GM18519 (cell line): ENCODE data around the gene ZNF396.

Source experiments
- ATAC-seq: cut with Tn5 transposase; IDR thresholded peaks from one replicate; pipeline ENCODE4 v1.9.1; 2021; ENCODE audit warnings: mild to moderate bottlenecking, moderate library complexity; ENCODE audit not compliant: unreplicated experiment, low FRiP score

The ZNF396 gene

DNA sequence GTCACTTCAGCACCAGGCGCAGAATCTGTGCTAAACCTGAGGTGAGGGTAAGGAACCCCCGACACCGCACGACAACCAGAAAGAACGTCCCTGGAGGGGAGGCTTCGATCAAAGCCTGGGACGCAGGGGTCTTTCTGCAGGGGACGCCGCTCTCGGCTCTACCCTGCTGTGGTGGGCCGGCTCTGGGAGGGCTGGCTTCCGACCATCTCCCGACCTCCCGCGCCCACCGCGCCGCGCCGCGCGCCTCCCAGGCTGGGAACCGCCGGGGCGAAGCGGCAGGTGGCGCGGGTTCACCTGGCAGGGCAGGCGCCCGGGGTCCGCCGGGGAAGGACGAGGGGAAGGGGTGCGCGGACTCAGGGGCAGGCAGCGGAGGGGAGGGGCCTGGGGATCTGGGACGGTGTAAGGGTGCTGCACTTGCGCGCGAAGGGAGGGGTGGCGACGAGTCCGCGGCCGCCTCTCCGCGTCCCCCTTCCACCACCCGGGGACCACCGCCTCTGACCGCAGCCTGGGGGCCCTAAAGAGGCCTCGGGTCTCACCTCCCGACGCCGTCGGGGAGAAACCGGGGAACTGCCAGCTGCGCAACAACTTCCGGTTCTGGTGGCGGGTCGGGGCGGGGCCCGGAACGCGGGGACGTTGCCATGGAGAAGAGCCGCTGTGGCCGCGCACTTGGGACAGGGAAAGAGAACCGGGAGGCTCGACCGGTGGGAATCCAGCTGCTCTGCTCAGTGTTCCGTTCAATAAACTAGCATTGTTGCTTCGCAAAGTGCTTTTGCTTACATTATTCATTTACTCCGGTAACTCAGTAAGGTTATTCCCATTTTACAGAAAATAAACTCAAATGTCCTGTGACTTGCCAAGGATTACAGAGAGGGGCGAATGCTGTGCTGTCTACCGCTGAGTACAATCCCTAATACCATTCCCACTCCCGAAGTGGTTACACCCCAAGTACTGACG is at the start of gene ZNF396:
ZNF396 (minus strand) TSS at position 596 of the 954 bp plus-strand sequence. CDS start 3,045 bp downstream, outside the sequence.
- ATAC-seq: peak; percentile 51

GRCh38 chr18:35426786-35427185 is 49.6 kb upstream of the ZNF396 start:
- no peak for ATAC-seq

DNA sequence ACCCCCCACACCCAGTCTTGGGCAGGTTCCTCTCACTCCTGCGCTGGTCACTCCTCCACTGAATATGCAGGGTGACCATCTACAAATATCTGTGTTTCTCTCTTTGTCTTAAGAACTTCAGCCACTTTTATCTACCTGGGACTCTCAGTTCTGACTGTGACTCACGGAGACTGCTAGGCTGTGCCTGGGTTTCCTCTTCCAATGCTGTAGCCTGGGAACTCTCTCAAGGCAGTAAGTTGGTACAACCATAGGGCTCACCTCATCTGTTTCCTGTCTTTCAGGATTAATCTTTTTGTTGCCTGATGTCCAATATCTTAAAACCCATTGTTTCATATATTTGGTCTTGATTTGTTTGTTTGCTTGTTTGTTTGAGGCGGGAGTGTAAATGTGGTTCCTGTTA is 47.2 kb upstream of the ZNF396 start:
- no peak for ATAC-seq

GRCh38 chr18:35422237-35422636 is 45.1 kb upstream of the ZNF396 start:
- no peak for ATAC-seq

DNA sequence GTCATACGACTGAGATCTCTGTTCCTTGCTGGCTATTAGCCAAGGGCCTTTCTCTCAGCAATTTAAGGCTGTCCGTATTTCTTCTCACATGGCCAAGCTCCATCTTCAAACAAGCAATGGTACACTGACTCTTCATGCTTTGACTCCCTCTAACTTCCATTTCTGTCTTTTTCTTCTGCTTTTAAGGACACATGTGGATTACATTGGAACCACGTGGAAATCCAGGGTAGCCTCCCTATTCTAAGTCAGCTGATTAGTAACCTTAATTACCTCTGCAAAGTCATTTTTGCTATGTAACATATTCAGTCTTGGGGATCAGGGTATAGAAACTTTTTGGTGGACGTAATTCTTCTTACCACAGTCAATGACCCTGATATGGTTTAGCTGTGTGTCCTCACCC is 41.5 kb upstream of the ZNF396 start:
- ATAC-seq: no peak

GRCh38 chr18:35417223-35417622 is 40.1 kb upstream of the ZNF396 start:
- no peak for ATAC-seq

DNA sequence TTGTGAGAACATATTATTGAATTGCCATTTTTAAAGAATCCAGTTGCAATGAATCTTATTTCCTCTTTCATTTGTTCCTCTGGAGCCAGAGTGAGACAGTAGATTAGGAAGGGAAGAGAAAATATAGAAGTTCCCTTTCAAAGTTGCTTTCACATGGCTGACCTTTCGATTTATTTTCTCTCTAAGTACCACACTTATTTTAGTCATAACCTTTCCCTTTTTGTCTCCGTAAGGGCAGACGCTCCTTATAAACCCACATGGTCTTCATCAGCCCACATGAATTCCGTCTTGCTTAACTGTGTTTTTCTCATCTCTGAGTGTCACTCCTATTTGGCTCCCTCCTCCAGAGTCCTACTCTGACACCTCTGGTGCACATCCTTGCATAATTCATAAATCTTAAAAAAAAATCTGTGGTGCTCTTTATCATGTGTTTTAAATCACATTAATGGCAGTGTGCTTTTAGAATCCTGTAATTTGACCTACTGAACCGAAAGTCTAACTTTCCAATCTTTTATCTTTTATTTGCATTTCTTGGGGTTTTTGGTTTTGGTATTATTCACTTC is 38.5 kb upstream of the ZNF396 start:
- peak; percentile 43 for ATAC-seq

DNA sequence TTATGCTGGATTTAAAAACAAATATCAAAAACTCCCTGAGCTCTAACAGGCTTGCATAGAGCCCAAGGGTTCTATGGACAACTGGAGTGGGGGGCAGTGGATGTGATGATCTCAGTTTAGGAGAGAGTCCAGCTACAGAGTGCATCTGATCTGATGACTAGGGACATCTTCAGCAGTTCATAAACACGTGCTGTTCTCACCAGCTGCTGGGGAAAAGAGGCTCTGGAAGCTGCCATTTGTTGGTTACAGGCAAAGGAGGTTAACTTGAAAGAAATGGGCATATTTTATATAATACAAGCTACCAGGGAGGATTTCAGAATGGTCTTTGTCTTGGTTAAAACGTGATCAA is 36.0 kb upstream of the ZNF396 start:
- no peak for ATAC-seq

DNA sequence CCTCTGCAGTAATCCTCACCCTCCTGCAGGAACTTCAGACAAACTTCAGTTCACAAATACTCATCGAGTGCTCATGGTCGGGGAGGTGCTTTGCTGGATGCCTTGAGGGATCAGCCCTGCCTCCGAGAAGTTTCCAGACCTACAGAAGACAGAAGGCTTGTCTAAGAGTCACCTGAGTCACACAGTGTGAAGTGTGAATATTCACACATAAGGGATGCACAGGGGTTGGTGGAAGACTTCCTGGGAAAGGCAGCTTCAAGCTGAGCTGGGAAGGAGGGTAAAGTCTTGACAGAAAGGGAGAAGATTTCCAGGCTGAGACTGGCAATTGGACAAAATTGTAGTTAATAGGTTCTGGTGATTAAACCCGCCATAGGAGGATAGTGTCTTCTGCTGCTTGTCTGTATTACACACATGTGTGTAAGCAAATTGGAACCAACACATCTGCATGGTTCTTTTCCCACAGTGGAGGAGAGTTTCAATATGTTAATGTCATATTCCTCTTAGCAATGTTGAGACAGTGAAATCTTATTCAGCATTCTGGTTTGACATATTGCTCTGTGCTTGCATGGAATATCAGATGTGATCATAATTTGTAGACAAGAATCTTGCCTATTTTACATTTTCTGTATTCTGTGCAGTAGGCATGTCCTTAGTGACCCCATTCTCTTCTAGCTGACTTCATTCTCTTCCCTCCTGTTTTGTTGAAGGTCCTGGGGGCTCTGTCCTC is 34.7 kb upstream of the ZNF396 start:
- no peak for ATAC-seq

- ATAC-seq: peak; percentile 50
Measured at GRCh38 chr18:35410561-35410960, 33.4 kb upstream of the ZNF396 start.

DNA sequence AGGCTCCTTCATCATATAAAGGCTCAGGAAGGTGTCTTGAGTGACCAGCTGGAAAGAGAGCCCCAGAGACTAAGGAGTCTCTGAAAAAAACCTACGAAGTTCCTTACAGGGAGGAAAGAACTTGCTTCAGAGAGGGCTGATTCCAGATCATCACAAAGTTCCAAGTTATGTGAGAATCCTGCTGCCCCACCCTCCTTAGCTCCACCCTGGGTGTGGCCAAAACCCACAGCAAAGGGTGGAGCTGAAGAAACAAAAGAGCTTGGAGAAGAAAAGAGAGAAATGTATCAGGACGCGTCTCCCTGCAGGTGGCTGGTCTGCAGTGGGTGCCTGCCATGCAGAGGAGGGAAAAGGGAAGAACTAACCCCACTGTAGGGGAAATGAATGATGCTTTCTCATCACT is 32.8 kb upstream of the ZNF396 start:
- ATAC-seq: no peak

DNA sequence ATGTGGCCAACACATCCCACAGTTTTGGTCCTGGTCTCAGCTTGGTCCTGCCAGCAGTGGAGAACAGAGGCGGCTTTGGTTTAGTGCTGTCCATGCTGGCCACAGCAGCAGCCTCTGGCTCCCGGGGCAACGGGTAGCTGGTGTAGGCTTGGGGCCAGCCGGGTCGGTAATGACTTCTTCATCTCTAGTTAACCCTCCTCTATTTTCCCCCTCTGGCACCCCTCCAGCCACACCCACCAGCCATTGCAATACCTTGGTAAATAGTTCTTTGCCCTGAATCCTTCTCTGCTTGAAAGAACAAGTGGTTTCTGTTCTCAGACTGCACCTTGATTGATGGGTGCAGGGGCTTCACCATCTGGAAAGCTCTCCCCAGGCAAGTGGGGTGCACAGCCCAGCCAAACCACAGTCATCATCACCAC is 31.7 kb upstream of the ZNF396 start:
- no peak for ATAC-seq

GRCh38 chr18:35407871-35408481 is 30.8 kb upstream of the ZNF396 start:
- peak; percentile 44 for ATAC-seq

GRCh38 chr18:35406666-35407065 is 29.5 kb upstream of the ZNF396 start:
- ATAC-seq: no peak

- no peak for ATAC-seq
Measured at GRCh38 chr18:35397976-35398375, 20.8 kb upstream of the ZNF396 start.

- no peak for ATAC-seq
Measured at GRCh38 chr18:35393716-35394115, 16.6 kb upstream of the ZNF396 start.

- no peak for ATAC-seq
Measured at GRCh38 chr18:35392375-35392774, 15.2 kb upstream of the ZNF396 start.

GRCh38 chr18:35390951-35391700 is 14.0 kb upstream of the ZNF396 start:
- no peak for ATAC-seq

- no peak for ATAC-seq
Measured at GRCh38 chr18:35389095-35389618, 12.0 kb upstream of the ZNF396 start.

DNA sequence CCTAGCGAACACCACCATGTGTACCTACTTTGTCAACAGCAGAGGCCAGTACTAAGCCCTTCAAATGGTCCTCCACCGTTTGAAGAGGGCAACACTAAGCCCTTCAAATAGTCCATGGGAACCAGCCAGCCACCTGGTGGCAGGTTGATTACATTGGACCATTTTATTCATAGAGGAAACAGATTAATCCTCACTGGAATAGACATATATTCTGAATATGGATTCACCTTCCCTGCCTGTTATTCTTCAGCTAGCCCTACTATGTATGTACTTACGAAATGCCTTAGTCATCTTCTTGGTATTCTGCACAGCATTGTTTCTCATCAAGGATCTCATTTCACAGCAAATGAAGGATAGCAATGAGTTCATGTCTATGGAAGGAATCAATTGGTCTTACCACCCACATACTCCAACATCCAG is 10.0 kb upstream of the ZNF396 start:
- ATAC-seq: no peak
